GM12801 (cell line): ENCODE measurements around the gene TAP1.

ENCODE experiments used
- CTCF ChIP-seq: IDR thresholded peaks from one replicate; pipeline ENCODE4 v1.5.1; 2011; ENCODE audit warnings: control low read depth; ENCODE audit not compliant: insufficient read length; ENCODE audit errors: extremely low read depth

Gene TAP1

GRCh38 chr6:32842021-32842650, 11.4 kb downstream of the TAP1 start:
- no peak for TF ChIP-seq CTCF

- TF ChIP-seq CTCF, result no peak
Measured at GRCh38 chr6:32840604-32841246, 12.8 kb downstream of the TAP1 start.

- TF ChIP-seq CTCF, result no peak
Measured at GRCh38 chr6:32839356-32839755, 14.1 kb downstream of the TAP1 start.

- TF ChIP-seq CTCF, result no peak
Measured at GRCh38 chr6:32838114-32838958, 15.2 kb downstream of the TAP1 start, which contains the start of gene TAP2. TAP2 (minus strand) TSS chr6:32838739; CDS start chr6:32838233, 506 bp downstream.

- no peak for TF ChIP-seq CTCF
Measured at GRCh38 chr6:32837651-32838113, 15.8 kb downstream of the TAP1 start.

GRCh38 chr6:32836873-32837272, 16.6 kb downstream of the TAP1 start:
- TF ChIP-seq CTCF, result no peak
